Naive thymus-derived CD4-positive, alpha-beta T cell (primary cell): ENCODE data around the gene SNX2. TPM values are rescaled to one million over a fixed set of nuclear protein-coding genes. Genes with fewer than 3 reads are reported as not detected.

ENCODE experiments used
- ATAC-seq: fragments of 150-1000 bp; cut with Tn5 transposase; 2 replicates; pipeline ENCODE4 v1.10.0; 2021; ENCODE audit warnings: mild to moderate bottlenecking, moderate library complexity
- CTCF ChIA-PET: fragments of 350-600 bp; sonication (Branson Sonifier 250); formaldehyde crosslinking; loops from one replicate; lab custom pipeline; 2021; ENCODE audit warnings: antibody characterized with exemption; lab: Charles Lee
- POLR2A ChIA-PET: fragments of 350-600 bp; sonication (Branson Sonifier 250); formaldehyde crosslinking; loops from one replicate; lab custom pipeline; 2021; ENCODE audit warnings: antibody characterized with exemption, inconsistent platforms; lab: Charles Lee
- DNase-seq, 9 donors: peaks; one replicate each; pipeline versions ENCODE4 v3.0.0 to v3.0.0-alpha.2; 2020 to 2022; ENCODE audit warnings: mixed read lengths in 1 of 9
- H3K27ac ChIP-seq: one replicate; pipeline ENCODE4 v1.7.0; 2013; ENCODE audit warnings: mild to moderate bottlenecking, low read depth, low read length, moderate library complexity
- H3K27me3 ChIP-seq, 2 donors: one replicate each; pipeline ENCODE4 v1.7.0; 2013; ENCODE audit warnings: low read length in 2 of 2, mild to moderate bottlenecking in 2 of 2, moderate library complexity in 2 of 2; ENCODE audit not compliant: control insufficient read depth in 2 of 2, insufficient read depth in 2 of 2
- H3K36me3 ChIP-seq, 3 experiments: 1 replicate in 2 of 3; 2 replicates in 1 of 3; pipeline ENCODE4 v1.7.0; 2013; ENCODE audit warnings: low read length in 3 of 3, mild to moderate bottlenecking in 3 of 3, moderate library complexity in 1 of 3; ENCODE audit not compliant: insufficient read depth in 3 of 3, control insufficient read depth in 2 of 3
- H3K4me1 ChIP-seq, 2 donors: one replicate each; pipeline ENCODE4 v1.7.0; 2013; ENCODE audit warnings: low read length in 2 of 2, mild to moderate bottlenecking in 2 of 2, moderate library complexity in 1 of 2; ENCODE audit not compliant: control insufficient read depth in 2 of 2, insufficient read depth in 2 of 2
- H3K4me3 ChIP-seq: 2 replicates; pipeline ENCODE4 v1.7.0; 2013; ENCODE audit warnings: mild to moderate bottlenecking, low read length
- H3K9me3 ChIP-seq, 3 experiments: 1 replicate in 2 of 3; 2 replicates in 1 of 3; pipeline ENCODE4 v1.7.0; 2013; ENCODE audit warnings: low read length in 3 of 3; ENCODE audit not compliant: control insufficient read depth in 2 of 3
- H3K27ac Mint-ChIP-seq, 9 donors: one replicate each; pipeline ENCODE4 v1.8.0; 2020 to 2022; ENCODE audit warnings: mixed read lengths in 9 of 9, mild to moderate bottlenecking in 8 of 9, moderate library complexity in 5 of 9, inconsistent platforms in 2 of 9
- H3K27me3 Mint-ChIP-seq, 5 donors: one replicate each; pipeline ENCODE4 v1.8.0; 2021 to 2022; ENCODE audit warnings: mixed read lengths in 5 of 5, mild to moderate bottlenecking in 1 of 5
- H3K36me3 Mint-ChIP-seq, 5 donors: one replicate each; pipeline ENCODE4 v1.8.0; 2020 to 2022; ENCODE audit warnings: mixed read lengths in 5 of 5, mild to moderate bottlenecking in 3 of 5, inconsistent platforms in 1 of 5
- H3K4me1 Mint-ChIP-seq, 7 donors: one replicate each; pipeline ENCODE4 v1.8.0; 2020 to 2022; ENCODE audit warnings: mixed read lengths in 7 of 7, mild to moderate bottlenecking in 3 of 7, inconsistent platforms in 1 of 7
- H3K4me3 Mint-ChIP-seq, 10 donors: one replicate each; pipeline ENCODE4 v1.8.0; 2020 to 2022; ENCODE audit warnings: mild to moderate bottlenecking in 10 of 10, mixed read lengths in 10 of 10, moderate library complexity in 6 of 10, inconsistent platforms in 2 of 10
- H3K9me3 Mint-ChIP-seq, 11 donors: one replicate each; pipeline ENCODE4 v1.8.0; 2020 to 2022; ENCODE audit warnings: mixed read lengths in 11 of 11, mild to moderate bottlenecking in 4 of 11, inconsistent platforms in 1 of 11, moderate library complexity in 1 of 11
- intact Hi-C, 2 donors: fragments of 100-400 bp; cut with micrococcal nuclease; formaldehyde crosslinking; loops; one replicate each; pipeline ENCODE4 v1.15.1; 2023
- polyA plus RNA-seq, 2 donors: library from polyadenylated mRNA; unstranded; fragments of 300-500 nt; fragmentation: Illumina TruSeq; gene quantifications; one replicate each; pipeline ENCODE4 v1.2.3, GENCODE V29; 2021
- total RNA-seq, 6 experiments: library from RNA in 5 of 6; stranded (reverse) in 5 of 6; gene quantifications; 1 replicate in 5 of 6; 2 replicates in 1 of 6; pipeline ENCODE4 v1.2.3 and lab custom pipeline; 2021 to 2026

SNX2 gene
- total and polyA plus RNA-seq, 7 experiments from 2014 or later = 35.7 to 98.6 (median 59.7) TPM

GRCh38 chr5:122775550-122776542 is 966 bp downstream of the SNX2 start:
- Mint-ChIP-seq H3K36me3 (peaks cover 0 to 16% (median 8%) of the 10 kb centered on the region in 5 donors), H3K9me3 (peaks cover 0 to 3% (median 0%) of the 10 kb centered on the region in 11 donors), H3K4me1 (peaks cover 31 to 66% (median 56%) of the 10 kb centered on the region in 7 donors), H3K4me3 (peak overlapping the region; percentile 90 to 98 (median 95)), H3K27me3 (peaks cover 0 to 12% (median 0%) of the 10 kb centered on the region in 5 donors), H3K27ac (peak overlapping the region; percentile 84 to 97 (median 94))
- intact Hi-C loops = loop anchor here (1.0 to 5.0 kb wide), 10 partner anchors 7 to 814 kb away; partner anchors contain the start of genes CEP120 (in 2 of the 2), SNX24 (in 2 of the 2), CSNK1G3 (in 1 of the 2) and SRFBP1 (in 1 of the 2)
- H3K27ac ChIP-seq = peak overlapping the region; percentile 86
- ChIA-PET CTCF (interaction anchor here (0.6 kb wide), 1 partner anchor 41 kb away, joined by 3 read pairs; no protein-coding TSS in a partner anchor), POLR2A (interaction anchor here (0.6 to 2.8 kb wide), 7 partner anchors 11 to 752 kb away, joined by 3 to 10 read pairs (median 4); partner anchors contain the start of genes CEP120, CSNK1G3 and SNX24)
- peak overlapping the region; percentile 79 for H3K4me3 ChIP-seq
- H3K4me1 ChIP-seq = peaks cover 22 to 23% of the 10 kb centered on the region in 2 donors
- no peaks in the 10 kb centered on the region for H3K27me3 ChIP-seq
- no peaks in the 10 kb centered on the region for H3K9me3 ChIP-seq
- no peaks in the 10 kb centered on the region for H3K36me3 ChIP-seq
- DNase-seq (peak in 3 of 9 donors; percentile 5 to 12 (median 8)), ATAC-seq (no peak)

GRCh38 chr5:122778157-122778556 is 3.3 kb downstream of the SNX2 start:
- no peaks in the 10 kb centered on the region for H3K36me3 ChIP-seq
- intact Hi-C loops = loop anchor here (5.0 kb wide), 3 partner anchors 34 to 816 kb away; partner anchors contain the start of genes CSNK1G3 (in 1 of the 2) and SRFBP1 (in 1 of the 2)
- H3K4me1 ChIP-seq = peaks cover 22 to 23% of the 10 kb centered on the region in 2 donors
- H3K9me3 ChIP-seq = no peaks in the 10 kb centered on the region
- ChIA-PET CTCF (no interaction called here), POLR2A (no interaction called here)
- Mint-ChIP-seq H3K27ac (peak overlapping the region in 1 of 9 donors; percentile 62), H3K4me1 (peaks cover 31 to 79% (median 59%) of the 10 kb centered on the region in 7 donors), H3K9me3 (peaks cover 0 to 3% (median 0%) of the 10 kb centered on the region in 11 donors), H3K4me3 (peak overlapping the region in 8 of 10 donors; percentile 4 to 72 (median 44)), H3K27me3 (peaks cover 0 to 6% (median 0%) of the 10 kb centered on the region in 5 donors), H3K36me3 (peaks cover 0 to 17% (median 9%) of the 10 kb centered on the region in 5 donors)
- no peak for ATAC-seq
- no peaks in the 10 kb centered on the region for H3K27me3 ChIP-seq
- no peak for DNase-seq
- no peak overlapping the region for H3K4me3 ChIP-seq
- H3K27ac ChIP-seq = no peak overlapping the region

GRCh38 chr5:122779451-122779850 is 4.6 kb downstream of the SNX2 start:
- peaks cover 0 to 4% (median 0%) of the 10 kb centered on the region in 11 donors for H3K9me3 Mint-ChIP-seq
- no peaks in the 10 kb centered on the region for H3K36me3 ChIP-seq
- no peak overlapping the region for H3K27ac ChIP-seq
- ATAC-seq = no peak
- H3K4me1 ChIP-seq = peaks cover 22 to 23% of the 10 kb centered on the region in 2 donors
- H3K4me3 ChIP-seq = no peak overlapping the region
- peaks cover 0 to 25% (median 16%) of the 10 kb centered on the region in 5 donors for H3K36me3 Mint-ChIP-seq
- no peaks in the 10 kb centered on the region for H3K27me3 ChIP-seq
- ChIA-PET POLR2A (no interaction called here), CTCF (no interaction called here)
- no peak for DNase-seq
- no peak overlapping the region for H3K27ac Mint-ChIP-seq
- H3K4me3 Mint-ChIP-seq = peak overlapping the region in 5 of 10 donors; percentile 28 to 55 (median 37)
- intact Hi-C loops = loop anchor here (5.0 kb wide), 3 partner anchors 33 to 817 kb away; partner anchors contain the start of genes CSNK1G3 (in 1 of the 2) and SRFBP1 (in 1 of the 2)
- H3K9me3 ChIP-seq = no peaks in the 10 kb centered on the region
- H3K4me1 Mint-ChIP-seq = peaks cover 26 to 83% (median 70%) of the 10 kb centered on the region in 7 donors
- H3K27me3 Mint-ChIP-seq = no peaks in the 10 kb centered on the region

- Mint-ChIP-seq H3K9me3 (peaks cover 0 to 10% (median 4%) of the 10 kb centered on the region in 11 donors), H3K4me1 (peaks cover 23 to 89% (median 78%) of the 10 kb centered on the region in 7 donors), H3K4me3 (peak overlapping the region in 4 of 10 donors; percentile 4 to 22 (median 10)), H3K27ac (no peak overlapping the region), H3K27me3 (no peaks in the 10 kb centered on the region), H3K36me3 (peaks cover 6 to 33% (median 24%) of the 10 kb centered on the region in 5 donors)
- DNase-seq (no peak), ATAC-seq (no peak)
- H3K27ac ChIP-seq = no peak overlapping the region
- no peaks in the 10 kb centered on the region for H3K9me3 ChIP-seq
- no peaks in the 10 kb centered on the region for H3K27me3 ChIP-seq
- CTCF ChIA-PET = no interaction called here
- H3K4me3 ChIP-seq = no peak overlapping the region
- intact Hi-C loops = no loop called here
- POLR2A ChIA-PET = no interaction called here
- H3K4me1 ChIP-seq = peaks cover 22 to 23% of the 10 kb centered on the region in 2 donors
- H3K36me3 ChIP-seq = no peaks in the 10 kb centered on the region
Measured at GRCh38 chr5:122780296-122780695, 5.4 kb downstream of the SNX2 start.

- peaks cover 14 to 15% of the 10 kb centered on the region in 2 donors for H3K4me1 ChIP-seq
- no peaks in the 10 kb centered on the region for H3K27me3 ChIP-seq
- Mint-ChIP-seq H3K27me3 (no peaks in the 10 kb centered on the region), H3K4me3 (peak overlapping the region in 1 of 10 donors; percentile 9), H3K4me1 (peaks cover 15 to 83% (median 72%) of the 10 kb centered on the region in 7 donors), H3K9me3 (peaks cover 0 to 16% (median 9%) of the 10 kb centered on the region in 11 donors), H3K27ac (no peak overlapping the region), H3K36me3 (peaks cover 6 to 43% (median 36%) of the 10 kb centered on the region in 5 donors)
- POLR2A ChIA-PET = no interaction called here
- CTCF ChIA-PET = interaction anchor here (0.6 kb wide), 1 partner anchor 26 kb away, joined by 3 read pairs; no protein-coding TSS in a partner anchor
- no peak overlapping the region for H3K27ac ChIP-seq
- no peaks in the 10 kb centered on the region for H3K9me3 ChIP-seq
- H3K4me3 ChIP-seq = no peak overlapping the region
- DNase-seq (no peak), ATAC-seq (no peak)
- intact Hi-C loops = no loop called here
- H3K36me3 ChIP-seq = no peaks in the 10 kb centered on the region
Measured at GRCh38 chr5:122781465-122781864, 6.6 kb downstream of the SNX2 start.

GRCh38 chr5:122785294-122785693 is 10.4 kb downstream of the SNX2 start:
- Histone ChIP-seq H3K27me3 (no peaks in the 10 kb centered on the region), H3K4me1 (no peaks in the 10 kb centered on the region), H3K27ac (no peak overlapping the region), H3K4me3 (no peak overlapping the region), H3K9me3 (no peaks in the 10 kb centered on the region), H3K36me3 (no peaks in the 10 kb centered on the region)
- H3K27me3 Mint-ChIP-seq = no peaks in the 10 kb centered on the region
- DNase-seq (no peak), ATAC-seq (no peak)
- peaks cover 0 to 73% (median 60%) of the 10 kb centered on the region in 7 donors for H3K4me1 Mint-ChIP-seq
- H3K4me3 Mint-ChIP-seq = peak overlapping the region in 4 of 10 donors; percentile 39 to 43 (median 42)
- ChIA-PET POLR2A (no interaction called here), CTCF (no interaction called here)
- intact Hi-C loops = no loop called here
- H3K36me3 Mint-ChIP-seq = peaks cover 17 to 58% (median 54%) of the 10 kb centered on the region in 5 donors
- no peak overlapping the region for H3K27ac Mint-ChIP-seq
- H3K9me3 Mint-ChIP-seq = peaks cover 0 to 40% (median 18%) of the 10 kb centered on the region in 11 donors
